OCI-LY1 (cell line): ENCODE results near the gene BRCA2.

ENCODE experiments used
- EZH2 ChIP-seq: fragments of 200-600 bp; sonication (generic), shearing (Covaris generic); IDR thresholded peaks from 2 replicates; pipeline ENCODE4 v1.8.0; 2017; ENCODE audit warnings: borderline replicate concordance, mixed run types, mild to moderate bottlenecking, antibody characterized with exemption, low read length, moderate library complexity, mixed read lengths
- TF ChIP-seq, protein P1 (sequence below): fragments of 200-600 bp; sonication (generic), shearing (Covaris generic); IDR thresholded peaks from 2 replicates; pipeline ENCODE4 v1.5.1; 2017; ENCODE audit warnings: mild to moderate bottlenecking, antibody characterized with exemption, low read length, moderate library complexity, mixed read lengths

DNA sequence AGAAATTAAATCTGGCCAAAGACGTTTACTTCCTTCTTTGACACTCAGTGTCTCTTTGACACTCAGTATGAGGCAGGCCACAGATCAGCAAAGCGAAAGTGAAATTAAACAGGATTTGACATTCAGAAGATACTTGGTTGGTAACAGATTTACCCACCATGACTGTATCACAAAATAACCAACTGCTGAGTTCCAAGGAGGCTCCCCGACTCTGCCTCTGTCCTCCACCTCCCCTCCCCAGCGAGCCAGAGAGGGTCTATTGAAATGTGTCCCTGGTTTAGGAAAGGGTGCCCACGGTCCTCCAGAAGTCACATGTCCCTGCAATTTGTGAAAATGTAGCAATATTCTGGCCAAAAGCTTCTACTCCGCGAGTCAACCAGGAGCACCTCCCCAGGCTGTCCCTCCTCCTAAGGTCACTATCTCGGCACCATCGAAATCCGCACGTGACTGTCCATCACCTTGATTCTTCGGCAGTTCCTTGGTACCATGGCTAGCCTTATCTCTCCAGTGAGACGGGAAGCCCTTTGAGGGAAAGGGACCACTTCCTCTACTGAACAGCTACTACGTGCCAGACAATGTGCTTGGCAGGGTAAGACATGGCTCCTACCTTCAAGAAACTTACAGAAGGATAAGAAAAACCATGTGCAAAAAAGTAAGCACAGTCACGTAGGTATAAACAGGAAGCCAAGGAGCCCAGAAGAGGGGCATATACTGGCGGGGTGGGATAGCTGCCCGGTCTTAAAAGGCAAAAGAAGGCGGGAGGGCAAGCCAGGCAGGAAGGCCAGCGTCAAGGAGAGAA is 111.1 kb downstream of the BRCA2 start:
- TF ChIP-seq, protein P1, sequence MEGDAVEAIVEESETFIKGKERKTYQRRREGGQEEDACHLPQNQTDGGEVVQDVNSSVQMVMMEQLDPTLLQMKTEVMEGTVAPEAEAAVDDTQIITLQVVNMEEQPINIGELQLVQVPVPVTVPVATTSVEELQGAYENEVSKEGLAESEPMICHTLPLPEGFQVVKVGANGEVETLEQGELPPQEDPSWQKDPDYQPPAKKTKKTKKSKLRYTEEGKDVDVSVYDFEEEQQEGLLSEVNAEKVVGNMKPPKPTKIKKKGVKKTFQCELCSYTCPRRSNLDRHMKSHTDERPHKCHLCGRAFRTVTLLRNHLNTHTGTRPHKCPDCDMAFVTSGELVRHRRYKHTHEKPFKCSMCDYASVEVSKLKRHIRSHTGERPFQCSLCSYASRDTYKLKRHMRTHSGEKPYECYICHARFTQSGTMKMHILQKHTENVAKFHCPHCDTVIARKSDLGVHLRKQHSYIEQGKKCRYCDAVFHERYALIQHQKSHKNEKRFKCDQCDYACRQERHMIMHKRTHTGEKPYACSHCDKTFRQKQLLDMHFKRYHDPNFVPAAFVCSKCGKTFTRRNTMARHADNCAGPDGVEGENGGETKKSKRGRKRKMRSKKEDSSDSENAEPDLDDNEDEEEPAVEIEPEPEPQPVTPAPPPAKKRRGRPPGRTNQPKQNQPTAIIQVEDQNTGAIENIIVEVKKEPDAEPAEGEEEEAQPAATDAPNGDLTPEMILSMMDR, result no peak
- TF ChIP-seq EZH2, result no peak
